GM12878 (cell line): ENCODE measurements around the gene CIP2A. TPM values are rescaled to one million over a fixed set of nuclear protein-coding genes. Genes with fewer than 3 reads are reported as not detected.

Experiments
- ATAC-seq: fragments of 200-7000 bp; cut with Tn5 transposase; 3 replicates; pipeline ENCODE4 v1.9.1; 2020; ENCODE audit warnings: mild to moderate bottlenecking, moderate library complexity
- BruUV-seq: library from RNA; stranded (reverse); fragments of 400-500 nt; replicated peaks from 2 replicates; lab custom pipeline; 2021; lab: Mats Ljungman, UMichigan
- CTCF ChIA-PET: fragments of 300-600 bp; sonication (Branson Sonifier 250); formaldehyde crosslinking; extraction: SDS; loops from one replicate; lab custom pipeline; 2021; ENCODE audit warnings: inconsistent platforms; lab: Yijun Ruan, JAX
- POLR2A ChIA-PET: fragments of 350-600 bp; formaldehyde crosslinking; extraction: SDS; loops from one replicate; lab custom pipeline; 2021; ENCODE audit warnings: inconsistent platforms; lab: Charles Lee
- RAD21 ChIA-PET: fragments of 300-600 bp; sonication (Branson Sonifier 250); formaldehyde crosslinking; loops from one replicate; lab custom pipeline; 2023; ENCODE audit warnings: antibody characterized with exemption; ENCODE audit not compliant: unreplicated experiment; lab: Charles Lee
- SMC1A ChIA-PET: fragments of 300-600 bp; sonication (Branson Sonifier 250); formaldehyde crosslinking; loops from one replicate; lab custom pipeline; 2023; ENCODE audit not compliant: unreplicated experiment, uncharacterized antibody; lab: Charles Lee
- DNase-seq: peaks from one replicate; pipeline ENCODE4 v3.0.0-alpha.2; 2011; ENCODE audit warnings: low read depth, low spot score
- FAIRE-seq: peaks from 3 replicates; lab custom pipeline; 2011; peaks lifted over from hg19 to GRCh38; lab: Jason Lieb, UNC
- H2AFZ ChIP-seq: 2 replicates; pipeline ENCODE4 v1.6.0; 2011; ENCODE audit warnings: low read depth, low read length, control low read depth; ENCODE audit not compliant: control insufficient read depth
- H3K27ac ChIP-seq: 2 replicates; pipeline ENCODE4 v1.5.1; 2011; ENCODE audit warnings: control low read depth; ENCODE audit not compliant: control insufficient read depth, insufficient read depth
- H3K27me3 ChIP-seq, 2 experiments: replicated peaks in 1 of 2; 2 replicates each; pipeline versions ENCODE4 v1.6.0 to v1.6.1; 2011; ENCODE audit warnings: low read length in 1 of 2; ENCODE audit not compliant: control insufficient read depth in 2 of 2, insufficient read depth in 2 of 2
- H3K36me3 ChIP-seq, 2 experiments: 2 replicates each; pipeline ENCODE4 v1.5.1; 2011; ENCODE audit warnings: low read length in 1 of 2; ENCODE audit not compliant: control insufficient read depth in 2 of 2, insufficient read depth in 2 of 2
- H3K4me1 ChIP-seq: 2 replicates; pipeline ENCODE4 v1.6.1; 2011; ENCODE audit warnings: mild to moderate bottlenecking, low read length, moderate library complexity, mixed read lengths; ENCODE audit not compliant: control insufficient read depth, insufficient read depth
- H3K4me2 ChIP-seq: 2 replicates; pipeline ENCODE4 v1.6.0; 2011; ENCODE audit warnings: control low read depth; ENCODE audit not compliant: control insufficient read depth, insufficient read depth
- H3K4me3 ChIP-seq: fragments of 200-600 bp; sonication (generic); 2 replicates; pipeline ENCODE4 v1.5.1; 2016
- H3K79me2 ChIP-seq: 2 replicates; pipeline ENCODE4 v1.6.0; 2011; ENCODE audit warnings: low read length; ENCODE audit not compliant: control insufficient read depth, insufficient read depth
- H3K9ac ChIP-seq: 2 replicates; pipeline ENCODE4 v1.8.0; 2011; ENCODE audit warnings: low read length, control low read depth, mixed read lengths; ENCODE audit not compliant: control insufficient read depth, insufficient read depth
- H3K9me3 ChIP-seq: replicated peaks from 3 replicates; pipeline ENCODE4 v1.5.1; 2011; ENCODE audit warnings: mild to moderate bottlenecking, low read length; ENCODE audit not compliant: control insufficient read depth, insufficient read depth
- H4K20me1 ChIP-seq: 2 replicates; pipeline ENCODE4 v1.6.0; 2011; ENCODE audit not compliant: control insufficient read depth, insufficient read depth
- IKZF1 ChIP-seq: fragments of 450-650 bp; conservative IDR thresholded peaks from 2 replicates; pipeline ENCODE4 v1.6.1; 2017; ENCODE audit warnings: antibody characterized with exemption, mild to moderate bottlenecking
- KDM1A ChIP-seq: fragments of 200-600 bp; sonication (generic); IDR thresholded peaks from 2 replicates; pipeline ENCODE4 v1.6.1; 2016; ENCODE audit warnings: borderline replicate concordance
- NBN ChIP-seq: fragments of 450-650 bp; IDR thresholded peaks from 2 replicates; pipeline ENCODE4 v1.6.1; 2016
- PAX8 ChIP-seq: fragments of 450-650 bp; IDR thresholded peaks from 2 replicates; pipeline ENCODE4 v1.6.1; 2017; ENCODE audit warnings: mild to moderate bottlenecking, moderate library complexity
- ZBED1 ChIP-seq: IDR thresholded peaks from 2 replicates; pipeline ENCODE4 v1.6.1; 2016; ENCODE audit warnings: borderline replicate concordance
- ZNF622 ChIP-seq: fragments of 450-650 bp; IDR thresholded peaks from 2 replicates; pipeline ENCODE4 v1.6.1; 2017; ENCODE audit warnings: mild to moderate bottlenecking, inconsistent platforms
- WGBS: methylation state at CpG from one replicate; pipeline ENCODE4 v1.1.6; 2016; ENCODE audit warnings: low lambda C conversion rate; ENCODE audit not compliant: insufficient replicate concordance, insufficient coverage; ENCODE audit errors: missing lambda C conversion rate; 5-methylcytosine and 5-hydroxymethylcytosine counted together
- in situ Hi-C: fragments of 300-500 bp; cut with MboI; formaldehyde crosslinking; loops from 9 replicates; pipeline ENCODE4 v1.14.3; 2018; ENCODE audit warnings: mixed read lengths
- intact Hi-C: fragments of 100-400 bp; cut with micrococcal nuclease; formaldehyde crosslinking; loops from one replicate; pipeline ENCODE4 v1.14.2; 2022; ENCODE audit not compliant: unreplicated experiment
- polyA plus RNA-seq, 11 experiments: library from polyadenylated mRNA; depleted of rRNA in 4 of 11; unstranded in 6 of 11; stranded (reverse) in 5 of 11; fragments of >200 nt; fragmentation: Nextera tagmentation in 4 of 11; fragmentation: Illumina TruSeq in 1 of 11; extraction: Ambion mirVana in 4 of 11; extraction: Trizol in 1 of 11; gene quantifications; 1 replicate in 1 of 11; 2 replicates in 10 of 11; pipeline versions ENCODE4 v1.2.1 to v1.2.3, GENCODE V29; 2011 to 2016; ENCODE audit warnings: inconsistent platforms in 2 of 11, missing spikeins in 2 of 11, low read depth in 1 of 11
- total RNA-seq, 4 experiments: library from RNA; depleted of rRNA in 3 of 4; stranded (reverse); fragments of >200 nt in 3 of 4; fragmentation: Illumina TruSeq in 1 of 4; extraction: Trizol in 1 of 4; gene quantifications; 2 replicates each; pipeline versions ENCODE4 v1.2.1 to v1.2.3, GENCODE V29; 2013 to 2021
- TF ChIP-seq, protein P1 (sequence below): IDR thresholded peaks from 2 replicates; pipeline ENCODE4 v1.6.1; 2012; ENCODE audit warnings: improper control_type of control experiment, low read depth, low read length; ENCODE audit not compliant: insufficient replicate concordance
- TF ChIP-seq, protein P2 (sequence below): fragments of 450-650 bp; IDR thresholded peaks from 2 replicates; pipeline ENCODE4 v1.6.1; 2014; ENCODE audit warnings: mild to moderate bottlenecking

CIP2A gene
- total and polyA plus RNA-seq, 10 of the 15 experiments (the other 5 are each of a cell fraction or from before 2014, with no cell fraction given) = 12.5 to 29.7 (median 26.5) TPM

DNA sequence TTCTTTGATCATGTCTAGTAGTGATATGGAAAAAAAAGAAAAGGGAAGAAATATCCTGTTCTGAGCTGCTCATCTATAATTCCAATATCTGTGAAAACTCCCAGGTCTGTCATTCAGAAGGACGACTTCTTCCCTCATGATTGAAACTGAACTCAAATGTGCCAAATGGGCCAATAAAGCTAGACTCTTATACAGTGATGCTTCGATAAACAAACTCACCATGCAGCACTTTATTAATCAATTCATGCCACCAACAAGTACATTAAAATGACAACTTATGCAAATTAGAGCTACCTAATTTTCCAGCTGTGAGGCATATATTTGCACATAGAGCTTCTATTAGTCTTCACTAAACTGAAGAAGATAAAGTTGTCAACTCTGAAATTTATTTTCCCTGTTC, 63.3 kb downstream of the CIP2A start:
- ChIA-PET CTCF (interaction anchor here (1.2 to 1.9 kb wide), 3 partner anchors 8 to 37 kb away, joined by 3 to 6 read pairs (median 4); no protein-coding TSS in a partner anchor), POLR2A (no interaction called here), SMC1A (interaction anchor here (1.5 kb wide), 2 partner anchors 14 to 78 kb away, joined by 3 to 4 read pairs; no protein-coding TSS in a partner anchor), RAD21 (no interaction called here)
- no peak overlapping the region for H3K4me2 ChIP-seq
- FAIRE-seq (no peak), DNase-seq (no peak), ATAC-seq (no peak)
- 43% methylated on average over 2 of the region's 2 CpGs for WGBS
- no peak overlapping the region for H3K9ac ChIP-seq
- TF ChIP-seq KDM1A (no peak), IKZF1 (no peak), ZNF622 (no peak), PAX8 (no peak), ZBED1 (no peak), NBN (no peak)
- TF ChIP-seq, protein P1, sequence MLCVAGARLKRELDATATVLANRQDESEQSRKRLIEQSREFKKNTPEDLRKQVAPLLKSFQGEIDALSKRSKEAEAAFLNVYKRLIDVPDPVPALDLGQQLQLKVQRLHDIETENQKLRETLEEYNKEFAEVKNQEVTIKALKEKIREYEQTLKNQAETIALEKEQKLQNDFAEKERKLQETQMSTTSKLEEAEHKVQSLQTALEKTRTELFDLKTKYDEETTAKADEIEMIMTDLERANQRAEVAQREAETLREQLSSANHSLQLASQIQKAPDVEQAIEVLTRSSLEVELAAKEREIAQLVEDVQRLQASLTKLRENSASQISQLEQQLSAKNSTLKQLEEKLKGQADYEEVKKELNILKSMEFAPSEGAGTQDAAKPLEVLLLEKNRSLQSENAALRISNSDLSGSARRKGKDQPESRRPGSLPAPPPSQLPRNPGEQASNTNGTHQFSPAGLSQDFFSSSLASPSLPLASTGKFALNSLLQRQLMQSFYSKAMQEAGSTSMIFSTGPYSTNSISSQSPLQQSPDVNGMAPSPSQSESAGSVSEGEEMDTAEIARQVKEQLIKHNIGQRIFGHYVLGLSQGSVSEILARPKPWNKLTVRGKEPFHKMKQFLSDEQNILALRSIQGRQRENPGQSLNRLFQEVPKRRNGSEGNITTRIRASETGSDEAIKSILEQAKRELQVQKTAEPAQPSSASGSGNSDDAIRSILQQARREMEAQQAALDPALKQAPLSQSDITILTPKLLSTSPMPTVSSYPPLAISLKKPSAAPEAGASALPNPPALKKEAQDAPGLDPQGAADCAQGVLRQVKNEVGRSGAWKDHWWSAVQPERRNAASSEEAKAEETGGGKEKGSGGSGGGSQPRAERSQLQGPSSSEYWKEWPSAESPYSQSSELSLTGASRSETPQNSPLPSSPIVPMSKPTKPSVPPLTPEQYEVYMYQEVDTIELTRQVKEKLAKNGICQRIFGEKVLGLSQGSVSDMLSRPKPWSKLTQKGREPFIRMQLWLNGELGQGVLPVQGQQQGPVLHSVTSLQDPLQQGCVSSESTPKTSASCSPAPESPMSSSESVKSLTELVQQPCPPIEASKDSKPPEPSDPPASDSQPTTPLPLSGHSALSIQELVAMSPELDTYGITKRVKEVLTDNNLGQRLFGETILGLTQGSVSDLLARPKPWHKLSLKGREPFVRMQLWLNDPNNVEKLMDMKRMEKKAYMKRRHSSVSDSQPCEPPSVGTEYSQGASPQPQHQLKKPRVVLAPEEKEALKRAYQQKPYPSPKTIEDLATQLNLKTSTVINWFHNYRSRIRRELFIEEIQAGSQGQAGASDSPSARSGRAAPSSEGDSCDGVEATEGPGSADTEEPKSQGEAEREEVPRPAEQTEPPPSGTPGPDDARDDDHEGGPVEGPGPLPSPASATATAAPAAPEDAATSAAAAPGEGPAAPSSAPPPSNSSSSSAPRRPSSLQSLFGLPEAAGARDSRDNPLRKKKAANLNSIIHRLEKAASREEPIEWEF = no peak
- TF ChIP-seq, protein P2, sequence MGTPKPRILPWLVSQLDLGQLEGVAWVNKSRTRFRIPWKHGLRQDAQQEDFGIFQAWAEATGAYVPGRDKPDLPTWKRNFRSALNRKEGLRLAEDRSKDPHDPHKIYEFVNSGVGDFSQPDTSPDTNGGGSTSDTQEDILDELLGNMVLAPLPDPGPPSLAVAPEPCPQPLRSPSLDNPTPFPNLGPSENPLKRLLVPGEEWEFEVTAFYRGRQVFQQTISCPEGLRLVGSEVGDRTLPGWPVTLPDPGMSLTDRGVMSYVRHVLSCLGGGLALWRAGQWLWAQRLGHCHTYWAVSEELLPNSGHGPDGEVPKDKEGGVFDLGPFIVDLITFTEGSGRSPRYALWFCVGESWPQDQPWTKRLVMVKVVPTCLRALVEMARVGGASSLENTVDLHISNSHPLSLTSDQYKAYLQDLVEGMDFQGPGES = no peak
- no peaks in the 10 kb centered on the region for H3K27me3 ChIP-seq
- no peaks in the 10 kb centered on the region for H3K36me3 ChIP-seq
- peaks cover 3% of the 10 kb centered on the region; the same call in 1 of the 2 replicates for H3K4me1 ChIP-seq
- H3K4me3 ChIP-seq = no peak overlapping the region
- in situ Hi-C loops (no loop called here), intact Hi-C loops (no loop called here)
- no peaks in the 10 kb centered on the region for H3K79me2 ChIP-seq
- no peak overlapping the region for H2AFZ ChIP-seq
- BruUV-seq = no TSS peak
- no peak overlapping the region for H3K27ac ChIP-seq
- no peaks in the 10 kb centered on the region for H3K9me3 ChIP-seq
- H4K20me1 ChIP-seq = no peaks in the 10 kb centered on the region
